ENCODE measurements around the gene IFT20. TPM values are rescaled to one million over a fixed set of nuclear protein-coding genes. Genes with fewer than 3 reads are reported as not detected.
A peak's percentile ranks its signal among the peaks of the same experiment; 100 is the strongest.

Gene IFT20
- total RNA-seq, 6 donors from 2014 or later = 28.6 to 60.8 (median 44.3) TPM

DNA sequence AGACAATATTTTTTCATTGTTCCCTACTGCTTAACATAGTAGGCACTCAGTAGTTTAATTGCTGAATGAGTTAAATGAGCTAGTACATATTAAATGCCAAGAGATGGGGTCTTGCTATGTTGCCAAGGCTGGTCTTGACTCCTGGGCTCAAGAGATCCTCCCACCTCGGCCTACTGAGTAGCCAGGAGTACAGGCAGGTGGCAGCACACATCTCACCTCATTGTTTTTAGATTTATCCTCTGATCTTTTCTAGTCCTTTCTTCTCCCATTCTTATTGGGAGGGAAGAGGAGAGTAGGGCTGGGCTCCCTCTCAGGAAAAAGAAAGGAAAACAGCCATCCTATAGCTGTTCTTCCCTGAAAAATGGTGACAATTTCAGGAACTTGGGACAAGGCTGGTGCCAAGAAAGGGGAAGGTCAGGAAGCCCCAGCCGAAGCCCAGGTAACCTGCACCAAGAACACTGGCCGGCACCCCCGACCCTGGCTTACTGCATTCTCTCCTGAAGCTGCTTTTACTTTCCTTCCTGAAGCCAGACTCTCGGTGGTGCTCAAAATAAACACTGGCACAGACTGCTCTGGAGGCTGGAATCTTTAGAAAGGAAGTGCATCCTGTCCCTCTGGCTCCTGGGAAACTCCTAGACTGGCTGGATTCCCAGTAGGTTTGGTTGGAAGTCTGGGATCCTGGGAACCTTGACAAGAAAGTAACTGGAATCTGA is 2.9 kb upstream of the IFT20 start:
- no peak for ATAC-seq (ENCODE audit: low FRiP score in 2 of 2)
- no peaks in the 10 kb centered on the region for H3K27me3 ChIP-seq
- peaks cover 23 to 40% (median 37%) of the 10 kb centered on the region in 4 donors for H3K36me3 ChIP-seq
- peak; percentile 32 to 53 for TF ChIP-seq POLR2AphosphoS5 (IDR thresholded peaks at IDR 0.05)
- TF ChIP-seq EP300 (IDR thresholded peaks at IDR 0.05) = peak in 2 of 4 donors; percentile 24 to 50
- no peak for TF ChIP-seq POLR2A (IDR thresholded peaks at IDR 0.05)
- 18 to 50% methylated on average over 5 of the region's 5 CpGs for WGBS, 2 donors
- peak overlapping the region in 1 of 4 donors; percentile 11 for H3K4me3 ChIP-seq
- peaks cover 36 to 58% (median 42%) of the 10 kb centered on the region in 4 donors for H3K4me1 ChIP-seq
- no peak for DNase-seq
- peak overlapping the region; percentile 50 to 97 (median 83) for H3K27ac ChIP-seq
- no peaks in the 10 kb centered on the region for H3K9me3 ChIP-seq

DNA sequence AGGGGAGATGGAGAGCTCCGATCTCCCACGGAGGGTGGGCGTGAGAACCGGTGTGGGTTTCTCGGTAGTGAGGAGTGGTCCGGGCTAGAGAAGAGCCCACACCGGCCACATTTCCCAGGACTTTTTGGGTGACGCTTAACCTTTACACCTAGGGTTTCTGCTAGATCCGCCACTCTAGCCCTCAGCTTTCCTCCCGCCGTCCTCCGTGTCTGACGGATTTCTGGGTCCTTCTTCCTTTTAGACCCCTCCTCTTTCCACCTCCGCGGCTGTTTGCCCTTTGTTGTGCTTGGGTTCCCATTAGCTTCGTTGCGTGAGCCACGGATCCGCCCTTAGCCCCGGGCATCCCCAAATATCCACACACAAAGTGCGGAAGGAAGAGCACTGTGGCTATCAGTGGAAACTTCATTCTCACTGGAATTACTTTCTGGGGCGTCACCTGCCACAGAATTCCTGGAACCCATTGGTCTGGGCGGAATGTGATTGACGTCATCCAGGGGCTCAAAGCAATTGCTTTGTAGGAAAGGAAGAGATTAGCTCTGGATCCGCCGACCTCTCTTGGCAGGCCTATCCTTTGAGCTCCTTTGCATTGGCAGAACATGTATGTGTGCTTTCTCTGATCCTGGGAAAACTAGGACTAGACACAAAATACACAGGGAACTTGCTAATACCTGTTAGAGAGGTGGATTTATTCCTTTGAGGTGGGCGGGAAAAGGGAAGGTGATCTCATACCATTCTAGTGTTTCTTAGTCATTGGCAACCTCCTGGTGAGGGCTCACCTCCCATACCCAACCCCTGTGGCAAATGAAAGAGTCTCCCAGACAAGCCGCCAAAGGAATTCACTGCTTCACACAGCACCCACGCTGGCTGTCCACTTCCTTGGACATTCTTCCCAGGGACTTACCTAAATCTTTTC is 943 bp upstream of the IFT20 start:
- ATAC-seq (ENCODE audit: low FRiP score in 2 of 2) (peak; percentile 42 to 54), DNase-seq (peak in 1 of 2 donors; percentile 76)
- WGBS, 2 donors = 5 to 11% methylated on average over 20 to 29 of the region's 29 CpGs
- Histone ChIP-seq H3K36me3 (peaks cover 8 to 31% (median 24%) of the 10 kb centered on the region in 4 donors), H3K27ac (peak overlapping the region; percentile 94 to 97 (median 96)), H3K27me3 (no peaks in the 10 kb centered on the region), H3K4me1 (peaks cover 36 to 61% (median 44%) of the 10 kb centered on the region in 4 donors), H3K4me3 (peak overlapping the region; percentile 79 to 95 (median 86)), H3K9me3 (no peaks in the 10 kb centered on the region)
- peak; percentile 82 to 83 for TF ChIP-seq POLR2AphosphoS5 (IDR thresholded peaks at IDR 0.05)
- TF ChIP-seq, protein P1, sequence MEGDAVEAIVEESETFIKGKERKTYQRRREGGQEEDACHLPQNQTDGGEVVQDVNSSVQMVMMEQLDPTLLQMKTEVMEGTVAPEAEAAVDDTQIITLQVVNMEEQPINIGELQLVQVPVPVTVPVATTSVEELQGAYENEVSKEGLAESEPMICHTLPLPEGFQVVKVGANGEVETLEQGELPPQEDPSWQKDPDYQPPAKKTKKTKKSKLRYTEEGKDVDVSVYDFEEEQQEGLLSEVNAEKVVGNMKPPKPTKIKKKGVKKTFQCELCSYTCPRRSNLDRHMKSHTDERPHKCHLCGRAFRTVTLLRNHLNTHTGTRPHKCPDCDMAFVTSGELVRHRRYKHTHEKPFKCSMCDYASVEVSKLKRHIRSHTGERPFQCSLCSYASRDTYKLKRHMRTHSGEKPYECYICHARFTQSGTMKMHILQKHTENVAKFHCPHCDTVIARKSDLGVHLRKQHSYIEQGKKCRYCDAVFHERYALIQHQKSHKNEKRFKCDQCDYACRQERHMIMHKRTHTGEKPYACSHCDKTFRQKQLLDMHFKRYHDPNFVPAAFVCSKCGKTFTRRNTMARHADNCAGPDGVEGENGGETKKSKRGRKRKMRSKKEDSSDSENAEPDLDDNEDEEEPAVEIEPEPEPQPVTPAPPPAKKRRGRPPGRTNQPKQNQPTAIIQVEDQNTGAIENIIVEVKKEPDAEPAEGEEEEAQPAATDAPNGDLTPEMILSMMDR (IDR thresholded peaks at IDR 0.05) = peak in 1 of 6 experiments; percentile 2
- peak in 2 of 4 donors; percentile 8 to 40 for TF ChIP-seq POLR2A (IDR thresholded peaks at IDR 0.05)
- TF ChIP-seq EP300 (IDR thresholded peaks at IDR 0.05) = peak; percentile 37 to 96 (median 72)

DNA sequence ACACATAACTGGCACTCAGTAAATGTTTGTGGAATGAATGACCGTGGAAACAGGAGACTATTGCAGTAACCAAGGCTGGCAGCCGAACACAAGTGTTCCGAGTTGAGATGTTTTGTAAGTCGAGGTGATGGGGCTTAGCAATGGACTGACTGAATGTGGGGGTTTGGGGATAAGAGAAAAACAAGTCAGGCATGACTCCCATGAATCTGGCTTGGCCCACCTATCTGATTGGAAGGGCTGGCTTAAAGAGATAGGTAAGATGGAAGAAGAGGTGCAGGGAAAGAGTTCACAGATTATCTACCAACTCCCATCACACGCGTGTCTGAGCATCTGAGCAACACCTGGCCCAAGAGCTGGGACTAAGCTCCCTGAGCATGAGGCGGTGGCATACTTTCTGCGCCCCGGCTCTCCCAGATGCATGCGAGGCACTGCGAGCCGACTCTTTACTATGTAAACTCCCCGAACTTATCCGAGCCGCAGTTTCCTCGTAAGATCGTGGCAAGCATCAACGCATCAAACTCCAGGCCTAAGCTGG is 539 bp downstream of the IFT20 start:
- H3K4me3 ChIP-seq = peak overlapping the region; percentile 86 to 95 (median 90)
- peak overlapping the region; percentile 94 to 97 (median 96) for H3K27ac ChIP-seq
- 8 to 16% methylated on average over 12 to 18 of the region's 18 CpGs for WGBS, 2 donors
- no peak for ATAC-seq (ENCODE audit: low FRiP score in 2 of 2)
- peaks cover 4 to 31% (median 18%) of the 10 kb centered on the region in 4 donors for H3K36me3 ChIP-seq
- DNase-seq = no peak
- H3K9me3 ChIP-seq = no peaks in the 10 kb centered on the region
- H3K4me1 ChIP-seq = peaks cover 36 to 59% (median 41%) of the 10 kb centered on the region in 4 donors
- no peak for TF ChIP-seq POLR2A (IDR thresholded peaks at IDR 0.05)
- no peak for TF ChIP-seq POLR2AphosphoS5 (IDR thresholded peaks at IDR 0.05)
- TF ChIP-seq EP300 (IDR thresholded peaks at IDR 0.05) = no peak
- TF ChIP-seq, protein P1 (IDR thresholded peaks at IDR 0.05) = no peak
- H3K27me3 ChIP-seq = no peaks in the 10 kb centered on the region

DNA sequence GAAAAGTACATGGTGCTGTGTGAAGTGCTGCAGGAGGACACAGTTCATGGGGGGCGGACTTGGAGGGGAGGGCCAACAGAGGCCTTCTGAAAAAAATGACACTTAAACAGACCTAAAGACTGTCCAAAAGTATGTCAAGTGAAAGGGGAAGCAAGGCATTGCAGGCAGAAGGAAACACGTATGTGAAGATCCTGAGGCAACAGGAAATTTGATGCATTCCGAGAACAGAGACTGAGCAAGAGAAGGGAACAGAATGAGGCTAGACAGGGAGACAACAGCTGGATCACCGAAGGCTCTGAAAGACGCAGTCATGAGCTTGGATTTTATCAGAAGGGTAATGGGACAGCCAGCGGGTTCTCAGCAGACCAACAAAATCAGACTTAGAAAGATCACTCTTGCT is 1.1 kb downstream of the IFT20 start:
- Histone ChIP-seq H3K9me3 (no peaks in the 10 kb centered on the region), H3K27ac (peak overlapping the region; percentile 94 to 97 (median 96)), H3K36me3 (peaks cover 3 to 31% (median 21%) of the 10 kb centered on the region in 4 donors), H3K4me3 (peak overlapping the region in 3 of 4 donors; percentile 86 to 95 (median 87)), H3K27me3 (no peaks in the 10 kb centered on the region), H3K4me1 (peaks cover 36 to 53% (median 37%) of the 10 kb centered on the region in 4 donors)
- TF ChIP-seq POLR2A (IDR thresholded peaks at IDR 0.05) = no peak
- TF ChIP-seq, protein P1 (IDR thresholded peaks at IDR 0.05) = no peak
- ATAC-seq (ENCODE audit: low FRiP score in 2 of 2) = no peak
- DNase-seq = no peak
- 47 to 48% methylated on average over 6 of the region's 6 CpGs for WGBS, 2 donors
